Measurements from ENCODE around the gene TSPAN7.

TSPAN7 gene

DNA sequence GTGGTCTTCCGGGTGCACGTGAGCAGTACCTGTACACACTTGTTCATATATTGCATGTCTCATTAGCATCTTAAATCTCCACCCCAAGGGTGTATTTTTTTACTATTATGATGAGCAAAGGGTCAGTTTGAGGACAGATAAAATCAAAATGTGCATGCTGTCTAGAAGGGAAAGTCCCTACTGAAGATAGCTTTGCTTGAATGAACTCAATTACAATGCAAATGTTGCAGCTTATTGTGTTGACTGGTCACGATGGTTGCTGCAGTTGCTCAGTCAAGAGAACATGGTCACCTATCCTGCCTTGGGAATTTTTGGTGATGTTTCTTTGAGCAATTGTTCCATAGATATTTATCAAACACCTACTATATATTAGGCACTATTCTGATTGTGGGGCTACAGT is 136.1 kb downstream of the TSPAN7 start:
- no peak for FAIRE-seq

DNA sequence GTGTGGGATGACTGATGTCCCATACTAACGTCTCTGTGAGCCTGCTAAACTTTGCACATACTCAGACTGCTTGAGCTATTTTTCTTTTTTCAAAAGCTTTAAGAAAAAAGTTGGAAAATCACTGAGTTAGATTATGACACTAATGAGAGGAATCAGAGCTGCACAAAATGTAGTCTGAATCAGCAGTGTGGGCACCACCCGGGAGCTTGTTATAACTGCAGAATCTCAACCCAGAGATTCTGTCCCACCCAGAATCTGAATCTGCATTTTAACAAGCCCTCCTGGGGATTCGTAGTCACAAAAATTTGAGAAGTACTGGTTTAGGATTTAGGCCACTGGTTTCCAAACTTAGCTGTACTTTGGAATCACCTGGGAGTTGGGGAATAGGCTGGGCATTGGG is 137.8 kb downstream of the TSPAN7 start:
- FAIRE-seq = no peak

DNA sequence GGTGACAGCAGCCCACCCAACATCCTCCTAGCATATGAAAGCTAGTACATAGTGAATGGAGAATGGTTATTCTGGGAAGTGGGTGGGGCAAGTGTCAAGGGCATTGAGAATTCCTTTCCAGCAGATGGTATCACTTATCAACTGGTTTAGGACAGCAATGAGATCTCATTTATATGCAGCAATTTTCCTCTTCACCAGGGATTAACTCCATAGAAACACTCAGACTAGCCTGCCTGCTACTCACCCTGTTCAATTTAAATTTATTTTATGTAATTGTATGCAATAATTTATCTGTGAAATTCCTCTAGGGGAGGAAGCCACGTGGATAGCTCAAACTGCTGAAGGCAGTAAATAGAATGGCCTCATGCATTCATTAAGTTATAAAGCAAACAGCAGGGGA is 138.4 kb downstream of the TSPAN7 start:
- no peak for FAIRE-seq

DNA sequence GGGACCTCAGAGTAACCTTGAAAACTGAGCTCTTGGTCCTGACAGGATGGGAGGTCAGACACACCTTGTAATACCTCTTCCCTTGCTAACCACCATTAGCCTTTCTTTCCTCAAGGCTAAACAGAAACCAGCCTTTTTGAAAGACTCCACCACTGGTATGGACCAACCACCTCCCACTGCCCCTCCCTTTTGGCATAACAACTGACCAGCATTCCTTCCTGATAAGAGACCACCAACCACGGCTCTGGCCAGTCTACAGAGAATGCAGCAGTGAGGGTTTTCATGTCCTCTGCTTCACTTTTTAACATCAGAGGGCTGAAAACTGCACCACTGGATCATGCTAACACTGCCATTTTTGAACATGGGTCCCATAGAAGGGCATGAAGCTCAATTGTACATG is 139.7 kb downstream of the TSPAN7 start:
- no peak for FAIRE-seq

DNA sequence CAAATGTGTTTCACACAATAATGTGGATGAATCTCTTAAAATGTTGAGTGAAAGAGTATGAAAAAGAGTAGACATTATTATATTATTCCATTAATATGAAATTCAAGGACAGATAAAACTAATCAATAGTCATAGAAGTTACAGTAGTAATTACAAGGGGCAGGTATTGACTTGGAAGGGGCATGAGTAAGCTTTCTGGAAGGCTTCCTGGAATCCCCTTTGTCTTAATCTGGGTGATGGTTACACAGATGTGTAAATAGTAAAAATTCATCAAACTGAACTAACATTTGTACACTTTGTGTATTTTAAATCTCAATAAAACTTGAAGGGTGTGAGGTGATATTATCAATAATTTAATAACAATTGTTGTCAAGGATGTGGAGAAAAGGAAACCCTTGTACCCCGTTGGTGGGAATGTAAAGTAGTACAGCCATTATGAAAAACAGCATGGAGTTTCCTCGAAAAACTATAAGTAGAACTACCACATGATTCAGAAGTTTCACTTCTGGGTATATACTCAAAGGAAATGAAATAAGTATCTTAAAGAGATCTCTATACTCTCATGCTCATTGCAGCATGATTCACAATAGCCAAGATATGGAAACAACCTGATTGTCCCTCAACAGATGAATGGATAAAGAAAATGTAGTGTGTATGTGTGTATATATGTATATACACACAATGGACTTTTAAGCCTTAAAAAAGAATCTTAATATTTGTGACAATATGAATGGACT is 143.0 kb downstream of the TSPAN7 start:
- no peak for FAIRE-seq

DNA sequence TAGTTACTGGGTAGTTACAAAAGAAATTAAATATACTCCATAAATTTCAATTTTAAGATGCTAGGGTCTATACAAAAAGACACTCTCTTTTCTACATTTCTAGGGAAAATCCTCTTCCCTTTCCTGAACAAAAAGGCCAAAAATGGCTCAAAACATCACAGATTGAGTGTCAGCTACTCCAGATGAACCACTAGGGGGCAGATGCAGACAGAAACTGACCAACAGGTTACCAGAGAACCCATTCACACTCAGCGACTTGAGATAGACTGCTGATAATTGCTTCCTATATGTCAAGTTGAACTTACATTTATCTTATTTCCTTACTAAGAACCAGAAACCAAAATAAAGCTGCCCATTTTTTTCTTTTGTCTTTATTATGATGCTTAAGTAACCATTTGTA is 156.5 kb downstream of the TSPAN7 start:
- no peak for FAIRE-seq

DNA sequence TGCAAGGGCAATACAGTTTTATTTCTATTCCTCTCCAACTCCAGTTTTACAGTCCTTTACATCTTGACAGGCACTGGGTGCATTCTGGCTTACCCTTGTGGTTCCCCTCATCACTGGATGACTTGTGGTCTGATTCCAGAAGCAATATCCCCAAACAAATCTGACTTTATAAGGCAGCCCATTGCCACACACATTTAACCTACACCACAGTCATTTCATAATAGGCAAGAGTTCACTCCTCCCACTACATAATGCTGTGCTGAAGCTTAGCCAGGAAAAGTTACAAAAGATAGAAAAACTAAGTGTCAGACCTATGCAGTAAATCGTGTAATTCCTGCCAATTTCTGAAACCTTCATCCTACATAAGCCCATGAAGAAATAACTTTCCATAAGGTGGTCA is 157.0 kb downstream of the TSPAN7 start:
- FAIRE-seq = no peak

DNA sequence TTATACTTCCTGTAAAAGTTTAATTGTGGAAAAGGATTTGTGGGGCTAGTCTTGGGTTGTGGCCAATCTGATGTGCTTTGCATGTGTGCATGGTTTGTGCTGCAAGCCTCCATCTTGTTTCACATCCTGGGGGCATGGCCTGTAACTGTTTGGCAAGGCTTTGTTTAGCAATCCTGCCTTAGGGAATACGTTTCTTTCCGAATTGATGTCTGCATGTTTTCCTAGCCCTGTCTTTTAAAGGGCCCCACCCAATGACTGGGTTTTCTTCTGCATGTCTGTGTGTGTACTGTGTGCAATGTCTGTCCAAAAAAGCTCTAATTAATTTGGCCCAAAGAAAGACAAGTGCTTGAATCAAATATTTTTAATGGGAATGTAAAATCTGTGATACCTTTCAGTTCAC is 165.3 kb downstream of the TSPAN7 start:
- FAIRE-seq = no peak

DNA sequence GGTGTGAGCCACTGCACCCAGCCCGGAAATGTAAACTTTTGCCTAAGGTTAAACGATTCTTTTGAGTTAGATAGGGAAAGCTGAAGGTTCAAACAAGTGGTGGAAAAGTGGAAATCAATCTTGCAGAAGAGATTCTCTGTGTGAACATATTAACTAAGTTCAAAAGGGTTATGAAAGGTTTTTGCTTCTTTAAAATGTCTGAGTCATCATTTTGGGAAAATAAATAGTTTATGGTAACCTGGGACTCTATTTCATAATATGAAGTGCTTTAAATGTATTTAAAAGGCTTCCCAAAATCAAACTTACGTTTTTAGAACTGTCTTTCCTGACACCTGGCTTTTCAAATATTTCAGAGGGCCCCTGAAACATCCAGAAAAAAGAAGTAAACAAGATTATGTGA is 166.3 kb downstream of the TSPAN7 start:
- no peak for FAIRE-seq

DNA sequence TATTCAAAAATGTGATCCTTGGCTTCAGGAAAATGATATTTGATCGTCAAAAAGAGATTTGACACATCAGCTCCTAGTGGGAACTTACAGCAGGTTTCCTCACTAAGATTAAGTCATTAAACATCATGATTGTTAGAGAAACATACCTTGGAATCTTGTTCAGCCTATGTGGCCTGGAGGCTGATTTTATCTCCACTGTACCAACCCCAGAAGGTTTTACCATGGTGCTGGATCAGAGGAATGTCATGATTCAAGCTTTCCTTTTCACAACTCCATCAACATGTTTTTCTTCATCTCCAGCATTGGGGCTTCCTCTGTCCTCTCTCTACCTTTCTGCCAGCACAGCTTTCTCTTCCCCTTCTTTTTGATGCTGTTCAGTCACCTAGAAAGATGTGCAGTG is 171.5 kb downstream of the TSPAN7 start:
- no peak for FAIRE-seq
